ENCODE results near the gene MAS1L.
"Not testable (repeated sequence)": the region's sequence is repeated elsewhere in the genome, so short reads cannot be mapped to it uniquely, and the experiment has no call there.

MAS1L gene

DNA sequence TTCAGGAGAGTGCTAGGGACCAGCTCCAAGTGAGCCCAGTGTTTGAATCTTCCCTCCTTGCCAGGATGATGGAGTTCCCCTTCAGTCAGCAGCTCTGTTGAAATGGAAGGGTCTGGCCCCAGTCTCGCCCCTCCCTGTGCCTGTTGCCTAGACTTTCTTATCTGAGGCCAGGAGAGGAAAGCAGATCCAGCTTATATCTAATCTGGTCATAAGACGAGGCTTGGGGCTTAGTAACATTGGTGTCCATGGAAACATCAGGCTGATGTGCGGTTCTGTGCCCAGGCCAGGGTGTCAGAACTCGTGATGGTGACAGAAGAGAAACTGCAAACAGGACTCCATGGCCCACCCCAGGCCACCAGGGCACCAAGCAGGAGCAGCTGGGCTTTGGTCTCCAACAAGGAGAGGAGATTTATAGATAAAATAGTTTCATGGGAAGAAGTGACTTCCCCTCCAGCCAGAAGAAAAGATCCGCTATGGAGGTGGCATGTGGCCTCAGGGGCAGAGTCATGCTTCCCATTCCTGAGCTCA, 9.8 kb downstream of the MAS1L start:
- DNase-seq, result no peak

DNA sequence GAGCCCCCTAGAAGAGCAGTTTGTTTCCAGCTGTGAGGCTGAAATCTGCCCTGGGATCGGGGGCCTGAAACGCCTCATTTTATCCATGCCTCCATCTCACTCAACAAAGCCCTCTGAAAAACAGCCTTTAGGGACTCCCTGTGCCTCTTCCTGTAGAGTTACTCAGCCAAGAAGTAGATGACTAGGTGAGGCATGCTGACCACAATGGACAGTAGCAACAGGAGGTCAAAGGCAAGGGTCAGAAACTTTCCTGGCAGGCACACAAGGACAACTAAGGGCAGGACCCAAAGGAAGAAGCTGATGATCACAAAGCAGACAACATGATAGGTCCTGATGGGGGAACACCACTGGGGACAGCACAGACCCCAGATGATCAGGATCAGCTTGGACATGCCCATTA, 12.8 kb downstream of the MAS1L start:
- DNase-seq, result no peak

DNA sequence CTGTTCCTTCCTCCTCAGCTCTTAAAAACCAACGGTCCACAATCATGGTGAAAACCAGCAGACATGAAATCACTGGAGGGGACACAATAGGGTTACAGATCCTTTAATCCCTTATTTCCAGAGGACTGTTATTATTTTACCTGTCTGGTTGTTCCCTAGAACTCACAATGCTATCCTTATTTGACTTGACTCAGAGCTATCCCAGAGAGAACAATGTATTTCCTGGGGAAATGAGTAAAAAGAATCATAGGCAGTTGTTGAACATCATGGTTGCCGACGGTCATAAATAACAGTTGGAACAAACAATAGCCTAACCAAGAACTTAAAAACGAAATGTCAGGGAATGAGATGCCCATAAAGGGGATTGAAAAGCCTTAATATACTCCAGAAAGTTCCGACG, 21.5 kb downstream of the MAS1L start:
- DNase-seq, result no peak

DNA sequence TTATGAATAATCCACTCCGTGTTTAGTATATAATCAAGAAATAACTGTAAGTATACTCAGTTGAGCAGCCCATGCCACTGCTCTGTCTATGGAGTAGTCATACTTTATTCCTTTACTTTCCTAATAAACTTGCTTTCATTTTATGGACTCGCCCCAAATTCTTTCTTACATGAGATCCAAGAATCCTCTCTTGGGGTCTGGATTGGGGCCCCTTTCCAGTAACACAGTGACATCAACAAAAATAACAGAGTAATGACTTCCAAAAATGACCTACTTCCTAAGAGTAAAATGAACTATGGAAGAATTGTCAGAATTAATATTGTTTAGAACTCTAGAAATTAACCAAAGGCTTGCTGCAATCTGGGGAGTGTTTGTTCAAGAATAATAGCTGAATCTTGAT, 22.0 kb downstream of the MAS1L start:
- DNase-seq, result no peak

DNA sequence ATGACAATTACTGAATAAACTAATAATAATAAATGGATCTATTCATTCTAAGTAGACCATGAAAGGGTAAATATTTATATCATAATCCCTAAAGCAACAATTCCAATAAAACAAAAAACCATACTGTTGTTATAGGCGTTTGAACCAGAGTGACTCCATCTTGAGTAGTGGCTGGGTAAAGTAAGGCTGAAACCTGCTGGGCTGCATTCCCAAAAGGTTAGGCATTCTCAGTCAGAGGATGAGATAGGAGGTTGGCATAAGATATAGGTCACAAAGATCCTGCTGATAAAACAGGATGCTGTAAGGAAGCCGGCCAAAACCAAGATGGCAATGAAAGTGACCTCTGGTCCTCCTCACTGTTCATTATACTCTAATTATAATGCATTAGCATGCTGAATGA, 22.5 kb downstream of the MAS1L start:
- DNase-seq, result no peak

DNA sequence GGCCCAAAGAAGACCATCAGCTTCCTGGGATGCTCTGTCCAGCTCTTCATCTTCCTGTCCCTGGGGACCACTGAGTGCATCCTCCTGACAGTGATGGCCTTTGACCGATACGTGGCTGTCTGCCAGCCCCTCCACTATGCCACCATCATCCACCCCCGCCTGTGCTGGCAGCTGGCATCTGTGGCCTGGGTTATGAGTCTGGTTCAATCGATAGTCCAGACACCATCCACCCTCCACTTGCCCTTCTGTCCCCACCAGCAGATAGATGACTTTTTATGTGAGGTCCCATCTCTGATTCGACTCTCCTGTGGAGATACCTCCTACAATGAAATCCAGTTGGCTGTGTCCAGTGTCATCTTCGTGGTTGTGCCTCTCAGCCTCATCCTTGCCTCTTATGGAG, 25.7 kb downstream of the MAS1L start:
- no peak for DNase-seq

DNA sequence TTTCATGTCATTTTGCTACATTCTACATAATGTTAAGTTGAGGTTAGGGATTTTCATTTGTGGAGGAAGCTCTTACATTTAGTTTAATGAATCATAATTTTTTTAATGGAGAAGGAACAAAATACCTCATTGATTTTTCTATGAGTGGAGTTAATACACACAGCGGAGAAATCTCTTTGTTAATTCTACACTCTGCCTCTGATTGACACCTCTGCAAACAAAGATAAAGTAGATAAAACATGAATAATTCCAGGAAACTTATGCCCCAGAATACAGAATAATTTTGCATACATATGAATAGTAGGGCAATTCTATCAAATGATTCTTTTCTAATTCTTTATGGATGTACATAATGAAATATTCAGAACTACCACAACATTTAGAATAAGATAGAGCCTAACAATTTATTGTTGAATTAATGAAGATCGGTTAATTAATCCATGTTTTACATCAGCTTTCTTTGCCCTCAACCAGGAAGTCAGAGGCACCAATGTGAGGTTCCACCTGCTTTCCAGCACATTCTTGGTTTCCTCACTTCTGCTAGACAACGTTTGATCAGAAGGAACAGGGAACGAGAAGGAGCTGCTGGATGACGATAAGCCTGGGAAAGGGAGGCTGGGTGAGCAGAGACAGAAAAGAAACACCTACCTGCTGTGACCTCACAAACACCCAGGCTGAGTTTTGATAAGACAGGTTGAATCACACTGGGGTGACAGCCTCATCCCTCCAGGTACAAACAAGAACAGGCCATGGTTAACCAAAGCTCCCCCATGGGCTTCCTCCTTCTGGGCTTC, 26.5 kb downstream of the MAS1L start:
- DNase-seq, result no peak

DNA sequence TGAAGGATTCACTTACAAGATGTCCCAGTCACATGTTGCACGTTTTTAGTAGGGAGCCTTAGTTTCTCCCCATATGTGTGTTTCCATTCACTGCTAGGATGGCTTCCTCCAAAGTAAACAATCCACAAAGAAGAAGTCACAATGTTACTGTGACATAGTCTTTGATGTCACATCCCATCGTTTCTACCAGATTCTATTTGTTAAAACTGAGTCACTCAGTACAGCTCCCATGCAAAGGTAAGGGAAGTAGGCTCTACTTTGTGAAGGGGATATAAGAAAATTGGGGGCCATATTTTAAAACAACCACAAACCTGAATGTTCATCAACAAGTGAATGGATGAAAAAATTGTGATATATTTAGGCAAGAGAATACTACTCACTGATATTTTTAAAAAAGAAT, 30.8 kb downstream of the MAS1L start, which contains the start of the genes OR11A1 and OR2H1:
TSS of gene OR11A1 (minus strand) at position 101 of the 400 bp plus-strand sequence. CDS start 29,430 bp downstream, outside the sequence.
TSS of gene OR2H1 (plus strand) at position 185 of the 400 bp plus-strand sequence. CDS start 4,615 bp downstream, outside the sequence.
- no peak for DNase-seq

DNA sequence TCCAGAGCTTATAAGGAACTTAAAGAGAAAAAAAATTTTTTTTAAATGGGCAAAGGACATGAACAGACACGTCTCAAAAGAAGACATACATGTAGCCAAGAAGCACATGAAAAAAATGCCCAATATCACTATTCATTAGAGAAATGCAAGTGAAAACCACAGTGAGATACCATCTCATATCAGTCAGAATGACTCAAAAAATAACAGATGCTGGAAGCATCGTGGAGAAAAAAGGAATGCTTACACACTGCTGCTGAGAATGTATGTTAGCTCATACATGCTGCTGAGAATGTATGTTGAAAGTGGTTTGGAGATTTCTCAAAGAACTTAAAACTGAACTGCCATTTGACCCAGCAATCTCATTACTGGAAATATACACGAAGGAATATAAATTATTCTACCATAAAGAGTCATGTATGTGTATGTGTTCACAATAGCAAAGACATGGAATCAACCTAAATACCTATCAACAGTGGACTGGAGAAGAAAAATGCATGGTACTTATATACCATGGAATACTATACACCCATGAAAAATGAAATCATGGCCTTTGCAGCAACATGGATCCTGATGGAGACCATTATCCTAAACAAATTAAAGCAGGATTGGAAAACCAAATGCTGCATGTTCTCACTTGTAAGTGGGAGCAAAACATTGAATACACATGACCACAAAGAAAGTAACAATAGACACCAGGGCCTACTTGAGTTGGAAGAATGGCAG, 36.1 kb downstream of the MAS1L start:
- DNase-seq, result no peak

DNA sequence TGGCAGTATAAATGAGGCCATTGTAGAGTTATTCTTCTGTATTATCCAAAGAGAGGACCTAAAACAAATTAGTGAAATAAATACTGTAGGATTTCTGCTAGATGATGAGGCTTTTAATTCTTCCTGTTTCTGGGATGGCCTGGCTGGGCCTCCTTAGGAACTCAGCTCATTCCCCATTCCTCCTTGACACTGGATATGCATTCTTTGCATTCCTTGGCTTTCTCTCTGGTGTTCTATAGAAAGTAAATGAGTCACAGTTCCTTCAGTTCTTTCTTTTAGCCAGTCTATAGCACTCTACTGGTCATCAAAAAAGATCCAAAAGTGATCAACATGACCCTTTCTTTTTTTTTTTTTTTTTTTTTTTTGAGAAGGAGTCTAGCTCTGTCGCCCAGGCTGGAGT, 40.1 kb downstream of the MAS1L start:
- no peak for DNase-seq

DNA sequence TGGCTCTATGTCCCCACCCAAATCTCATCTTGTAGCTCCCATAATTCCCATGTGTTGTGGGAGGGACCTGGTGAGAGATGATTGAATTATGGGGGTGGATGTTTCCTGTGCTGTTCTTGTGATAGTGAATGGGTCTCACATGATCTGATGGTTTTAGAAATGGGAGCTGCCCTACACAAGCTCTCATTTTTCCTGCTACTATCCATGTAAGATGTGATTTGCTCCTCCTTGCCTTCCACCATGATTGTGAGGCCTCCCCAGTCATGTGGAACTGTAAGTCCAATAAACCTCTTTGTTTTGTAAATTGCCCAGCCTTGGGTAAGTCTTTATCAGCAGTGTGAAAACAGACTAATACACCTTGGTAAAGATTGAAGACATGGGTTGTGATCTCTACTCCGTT, 43.7 kb downstream of the MAS1L start:
- DNase-seq, result not testable (repeated sequence)

DNA sequence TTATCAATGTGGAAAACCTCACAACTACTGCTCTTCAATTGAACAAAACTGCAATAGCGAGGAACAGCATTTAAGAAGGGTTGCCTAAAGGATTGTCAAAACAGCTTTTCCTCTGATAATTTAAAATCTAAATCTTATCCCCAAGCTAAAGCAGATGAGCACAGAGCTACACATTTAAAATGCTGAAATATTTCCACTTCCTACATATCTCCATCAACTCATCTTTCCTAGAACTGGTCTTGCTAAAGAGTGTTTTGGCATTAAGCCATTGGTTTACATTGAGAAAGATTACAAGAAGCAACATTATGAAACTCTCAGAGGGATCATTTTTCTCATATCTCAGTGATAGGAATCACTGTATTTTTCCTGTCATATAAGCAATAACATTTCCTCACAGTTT, 45.0 kb downstream of the MAS1L start:
- no peak for DNase-seq

DNA sequence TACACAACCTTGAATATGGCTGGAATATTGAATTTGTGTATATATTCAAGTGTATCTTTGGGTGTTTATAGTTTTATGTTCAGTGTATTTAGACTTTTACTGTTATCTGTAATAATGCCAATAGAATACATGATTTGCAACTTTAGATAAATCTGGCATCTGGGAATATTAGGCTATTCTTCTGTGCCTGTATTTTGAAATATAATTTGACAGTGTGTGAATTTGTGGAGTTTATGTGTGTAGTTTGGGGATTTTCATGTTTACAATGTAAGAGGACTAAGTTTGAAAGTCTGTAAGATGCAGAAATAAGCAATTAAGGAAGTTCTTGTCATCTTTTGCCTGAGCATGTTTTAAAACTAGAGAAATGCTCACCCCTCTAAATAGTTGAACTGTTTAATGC, 48.8 kb downstream of the MAS1L start, which contains the start of gene OR10C1:
TSS of gene OR10C1 (plus strand) at position 301 of the 400 bp plus-strand sequence. CDS start 710 bp downstream, outside the sequence.
- no peak for DNase-seq

DNA sequence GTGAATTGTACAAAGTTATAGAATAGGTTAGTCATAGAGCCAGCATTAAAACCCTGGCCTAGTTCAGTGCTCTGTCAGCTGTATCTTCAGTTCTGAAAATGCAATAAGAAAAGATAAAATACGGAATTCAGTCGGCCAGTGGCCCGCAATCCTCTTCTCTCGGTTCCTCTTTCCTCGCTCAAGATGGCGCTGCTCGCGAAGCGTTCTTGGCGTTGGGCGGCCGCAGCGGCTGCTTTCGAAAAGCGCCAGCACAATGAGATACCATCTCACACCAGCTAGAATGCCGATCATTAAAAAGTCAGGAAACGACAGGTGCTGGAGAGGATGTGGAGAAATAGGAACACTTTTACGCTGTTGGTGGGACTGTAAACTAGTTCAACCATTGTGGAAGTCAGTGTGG, 51.0 kb downstream of the MAS1L start:
- not testable (repeated sequence) for DNase-seq

Data from cerebellar nuclear complex (tissue), 1 donor.